H1 (cell line): ENCODE data around the gene ANAPC7.

Source experiments
- BRCA1 ChIP-seq: IDR thresholded peaks from 2 replicates; pipeline ENCODE4 v1.6.1; 2012; ENCODE audit warnings: low read depth, low read length, improper control_type of control experiment
- CHD2 ChIP-seq: IDR thresholded peaks from 2 replicates; pipeline ENCODE4 v1.6.1; 2012; ENCODE audit warnings: low read length, improper control_type of control experiment
- KDM5A ChIP-seq: fragments of 200-600 bp; IDR thresholded peaks from 2 replicates; pipeline ENCODE4 v1.7.1; 2012; ENCODE audit warnings: mild to moderate bottlenecking, low read length, inconsistent platforms, mixed read lengths
- MAFK ChIP-seq: IDR thresholded peaks from 2 replicates; pipeline ENCODE4 v1.6.1; 2012; ENCODE audit warnings: low read depth, mild to moderate bottlenecking, improper control_type of control experiment, low read length
- NRF1 ChIP-seq: IDR thresholded peaks from 2 replicates; pipeline ENCODE4 v1.6.1; 2011; ENCODE audit warnings: mild to moderate bottlenecking, low read depth, low read length, improper control_type of control experiment
- POLR2A ChIP-seq, 2 experiments: IDR thresholded peaks; 1 replicate in 1 of 2; 2 replicates in 1 of 2; pipeline ENCODE4 v1.6.1; 2011; ENCODE audit warnings: low read depth in 2 of 2, low read length in 2 of 2, mild to moderate bottlenecking in 2 of 2; ENCODE audit errors: control extremely low read depth in 1 of 2
- POLR2AphosphoS5 ChIP-seq: IDR thresholded peaks from 2 replicates; pipeline ENCODE4 v1.6.1; 2011; ENCODE audit warnings: low read depth, low read length
- RBBP5 ChIP-seq: IDR thresholded peaks from 2 replicates; pipeline ENCODE4 v1.7.1; 2012; ENCODE audit warnings: low read depth, mild to moderate bottlenecking, inconsistent platforms, low read length, moderate library complexity, borderline replicate concordance
- RFX5 ChIP-seq: IDR thresholded peaks from 2 replicates; pipeline ENCODE4 v1.6.1; 2011; ENCODE audit warnings: low read depth, low read length, improper control_type of control experiment, borderline replicate concordance
- SRF ChIP-seq: IDR thresholded peaks from 2 replicates; pipeline ENCODE4 v1.6.1; 2011; ENCODE audit warnings: mild to moderate bottlenecking, low read depth, low read length, moderate library complexity
- TAF1 ChIP-seq: IDR thresholded peaks from 2 replicates; pipeline ENCODE4 v1.6.1; 2011; ENCODE audit warnings: mild to moderate bottlenecking, low read depth, low read length
- TF ChIP-seq, protein P1 (sequence below): IDR thresholded peaks from 2 replicates; pipeline ENCODE4 v1.6.1; 2012; ENCODE audit warnings: inconsistent platforms
- TF ChIP-seq, protein P2 (sequence below), 3 experiments: IDR thresholded peaks; 1 replicate in 2 of 3; 2 replicates in 1 of 3; pipeline versions ENCODE4 v1.5.1 to v1.6.1; 2011; ENCODE audit warnings: low read length in 3 of 3, mild to moderate bottlenecking in 3 of 3, inconsistent platforms in 2 of 3, low read depth in 1 of 3, moderate library complexity in 1 of 3; ENCODE audit not compliant: insufficient read depth in 1 of 3; ENCODE audit errors: control extremely low read depth in 1 of 3

GRCh38 chr12:110348431-110349059 is 55.0 kb downstream of the ANAPC7 start:
- TF ChIP-seq, protein P1, sequence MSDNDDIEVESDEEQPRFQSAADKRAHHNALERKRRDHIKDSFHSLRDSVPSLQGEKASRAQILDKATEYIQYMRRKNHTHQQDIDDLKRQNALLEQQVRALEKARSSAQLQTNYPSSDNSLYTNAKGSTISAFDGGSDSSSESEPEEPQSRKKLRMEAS, result no peak
- TF ChIP-seq, protein P2, sequence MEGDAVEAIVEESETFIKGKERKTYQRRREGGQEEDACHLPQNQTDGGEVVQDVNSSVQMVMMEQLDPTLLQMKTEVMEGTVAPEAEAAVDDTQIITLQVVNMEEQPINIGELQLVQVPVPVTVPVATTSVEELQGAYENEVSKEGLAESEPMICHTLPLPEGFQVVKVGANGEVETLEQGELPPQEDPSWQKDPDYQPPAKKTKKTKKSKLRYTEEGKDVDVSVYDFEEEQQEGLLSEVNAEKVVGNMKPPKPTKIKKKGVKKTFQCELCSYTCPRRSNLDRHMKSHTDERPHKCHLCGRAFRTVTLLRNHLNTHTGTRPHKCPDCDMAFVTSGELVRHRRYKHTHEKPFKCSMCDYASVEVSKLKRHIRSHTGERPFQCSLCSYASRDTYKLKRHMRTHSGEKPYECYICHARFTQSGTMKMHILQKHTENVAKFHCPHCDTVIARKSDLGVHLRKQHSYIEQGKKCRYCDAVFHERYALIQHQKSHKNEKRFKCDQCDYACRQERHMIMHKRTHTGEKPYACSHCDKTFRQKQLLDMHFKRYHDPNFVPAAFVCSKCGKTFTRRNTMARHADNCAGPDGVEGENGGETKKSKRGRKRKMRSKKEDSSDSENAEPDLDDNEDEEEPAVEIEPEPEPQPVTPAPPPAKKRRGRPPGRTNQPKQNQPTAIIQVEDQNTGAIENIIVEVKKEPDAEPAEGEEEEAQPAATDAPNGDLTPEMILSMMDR (IDR thresholded peaks at IDR 0.05; ENCODE audit: control extremely low read depth in 1 of 3, insufficient read depth in 1 of 3, low read depth in 1 of 3, low read length in 3 of 3), result no peak
- no peak for TF ChIP-seq CHD2
- no peak for TF ChIP-seq KDM5A
- TF ChIP-seq BRCA1, result no peak
- peak; percentile 32 to 52; a peak in 2 of 3 replicates for TF ChIP-seq POLR2A (IDR thresholded peaks at IDR 0.05; ENCODE audit: control extremely low read depth in 1 of 2, low read depth in 2 of 2, low read length in 2 of 2)
- TF ChIP-seq RBBP5, result no peak
- TF ChIP-seq POLR2AphosphoS5, result no peak
- no peak for TF ChIP-seq SRF
- no peak for TF ChIP-seq NRF1
- TF ChIP-seq TAF1, result no peak
- TF ChIP-seq RFX5, result no peak
- no peak for TF ChIP-seq MAFK
